GM04504 (cell line): ENCODE measurements around the gene TRAFD1.
"Not testable (repeated sequence)": the region's sequence is repeated elsewhere in the genome, so short reads cannot be mapped to it uniquely, and the experiment has no call there.

Experiments
- DNase-seq: peaks from one replicate; pipeline ENCODE4 v3.0.0-alpha.2; 2012; ENCODE audit warnings: low read depth

Gene TRAFD1, protein sequence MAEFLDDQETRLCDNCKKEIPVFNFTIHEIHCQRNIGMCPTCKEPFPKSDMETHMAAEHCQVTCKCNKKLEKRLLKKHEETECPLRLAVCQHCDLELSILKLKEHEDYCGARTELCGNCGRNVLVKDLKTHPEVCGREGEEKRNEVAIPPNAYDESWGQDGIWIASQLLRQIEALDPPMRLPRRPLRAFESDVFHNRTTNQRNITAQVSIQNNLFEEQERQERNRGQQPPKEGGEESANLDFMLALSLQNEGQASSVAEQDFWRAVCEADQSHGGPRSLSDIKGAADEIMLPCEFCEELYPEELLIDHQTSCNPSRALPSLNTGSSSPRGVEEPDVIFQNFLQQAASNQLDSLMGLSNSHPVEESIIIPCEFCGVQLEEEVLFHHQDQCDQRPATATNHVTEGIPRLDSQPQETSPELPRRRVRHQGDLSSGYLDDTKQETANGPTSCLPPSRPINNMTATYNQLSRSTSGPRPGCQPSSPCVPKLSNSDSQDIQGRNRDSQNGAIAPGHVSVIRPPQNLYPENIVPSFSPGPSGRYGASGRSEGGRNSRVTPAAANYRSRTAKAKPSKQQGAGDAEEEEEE

DNA sequence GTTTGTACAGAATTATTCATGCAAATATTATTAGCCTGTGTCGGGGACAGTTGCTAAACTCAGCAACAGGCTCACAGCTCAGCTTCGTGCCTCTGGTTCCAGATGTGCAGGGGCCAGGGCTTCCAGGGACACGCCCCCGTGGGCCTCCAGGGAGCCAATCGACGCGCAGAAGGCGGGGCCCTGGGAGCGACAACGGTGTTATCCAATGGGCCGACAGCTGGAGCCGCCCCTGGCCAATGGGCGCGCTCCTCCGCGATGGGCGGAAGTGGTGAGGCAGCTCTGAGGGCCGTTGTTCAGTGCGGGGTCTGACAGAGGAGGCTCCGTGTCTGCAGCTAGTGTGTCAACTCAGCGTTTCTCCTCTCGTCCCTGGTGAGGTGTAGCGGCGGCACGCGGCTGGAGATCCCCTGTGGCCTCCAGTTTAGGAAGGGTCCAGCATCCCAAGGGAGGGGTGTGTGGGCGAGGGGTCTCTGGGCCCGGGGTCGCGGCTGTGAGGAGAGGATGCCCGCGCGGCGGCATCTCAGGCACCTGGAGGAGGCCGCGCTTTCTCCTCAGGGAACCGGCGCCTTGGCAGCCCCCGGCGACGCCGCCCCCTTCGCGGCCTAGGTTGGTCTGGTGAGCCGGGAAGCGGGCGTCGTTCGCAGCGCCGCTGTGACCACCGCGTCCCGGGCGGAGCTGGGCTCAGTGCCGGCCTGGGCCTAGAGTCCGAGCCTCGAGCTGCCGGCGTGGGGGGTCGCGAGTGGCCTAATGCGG, at the start of gene TRAFD1:
Gene TRAFD1 (plus strand): TSS at position 311 of the 750 bp plus-strand sequence. CDS start 4,963 bp downstream, outside the sequence.
- DNase-seq = peak; percentile 94

DNA sequence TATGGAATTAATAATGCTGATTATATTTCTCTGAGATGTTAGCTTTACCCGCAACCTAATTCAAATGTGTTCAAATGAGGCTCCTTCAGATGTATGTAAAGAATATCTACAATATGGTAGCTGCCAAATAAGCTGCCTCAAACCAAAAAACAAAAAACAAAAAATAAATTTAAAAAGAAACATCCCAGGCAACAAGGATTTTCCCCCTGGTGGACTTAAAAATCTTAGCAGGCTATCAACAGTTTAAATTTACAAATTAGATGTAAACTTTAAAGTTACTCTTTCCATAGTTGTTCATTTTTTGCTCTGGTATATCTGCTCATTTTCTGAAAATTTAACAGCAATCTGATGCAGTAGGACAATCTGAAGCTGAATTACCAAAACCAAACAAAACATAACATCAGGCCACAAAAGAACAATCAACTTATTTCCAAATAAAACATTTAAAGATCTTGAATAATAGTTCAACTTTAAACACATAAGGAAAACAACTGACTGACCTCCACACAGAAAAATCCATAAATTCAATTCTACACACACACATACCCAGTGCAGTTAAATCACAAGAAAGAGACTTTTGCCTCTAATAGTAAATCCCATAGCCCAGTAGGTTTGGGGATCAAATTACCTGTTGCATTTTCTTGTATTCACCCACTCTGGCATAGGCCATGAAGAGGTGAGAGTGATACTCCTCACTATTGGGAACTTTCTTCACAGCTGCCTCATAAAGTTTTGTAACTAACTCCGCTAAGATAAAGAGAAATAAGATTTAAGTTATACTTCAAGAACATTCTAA, 38.1 kb upstream of the TRAFD1 start:
- no peak for DNase-seq

DNA sequence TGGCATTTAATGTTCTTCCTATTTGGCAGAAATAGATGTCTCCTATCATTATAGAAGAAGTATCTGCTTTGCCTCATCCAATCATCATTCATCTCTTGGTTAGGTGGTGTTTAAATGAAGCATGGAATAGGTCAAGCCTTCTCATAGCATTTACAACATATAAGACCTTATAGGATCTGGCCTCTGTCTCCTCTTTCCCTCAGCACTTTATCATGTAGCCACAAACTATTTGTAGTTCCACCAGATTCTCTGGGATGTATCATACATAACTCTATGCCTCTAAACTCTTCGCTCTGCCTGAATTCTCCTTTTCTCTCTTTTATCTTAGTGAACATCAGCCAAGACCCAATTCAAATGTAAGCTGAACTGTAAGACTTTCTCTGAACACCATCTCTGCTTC, 37.5 kb upstream of the TRAFD1 start:
- no peak for DNase-seq

DNA sequence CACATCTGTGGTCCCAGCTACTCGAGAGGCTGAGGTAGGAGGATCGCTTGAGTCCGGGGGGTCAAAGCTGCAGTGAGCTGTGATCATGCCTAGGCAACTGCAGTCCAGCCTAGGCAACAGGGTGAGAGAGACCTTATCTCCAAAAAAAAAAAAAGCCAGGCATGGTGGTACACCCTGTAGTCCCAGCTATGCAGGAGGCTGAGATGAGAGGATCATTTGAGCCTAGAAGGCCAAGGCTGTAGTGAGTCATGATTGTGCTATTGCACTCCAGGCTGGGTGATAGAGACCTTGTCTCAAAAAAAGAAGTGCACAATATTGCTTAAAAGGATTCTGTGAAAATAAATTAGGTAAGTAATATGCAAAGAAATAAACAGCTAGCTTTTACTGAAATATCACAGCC, 33.8 kb upstream of the TRAFD1 start:
- DNase-seq = no peak

DNA sequence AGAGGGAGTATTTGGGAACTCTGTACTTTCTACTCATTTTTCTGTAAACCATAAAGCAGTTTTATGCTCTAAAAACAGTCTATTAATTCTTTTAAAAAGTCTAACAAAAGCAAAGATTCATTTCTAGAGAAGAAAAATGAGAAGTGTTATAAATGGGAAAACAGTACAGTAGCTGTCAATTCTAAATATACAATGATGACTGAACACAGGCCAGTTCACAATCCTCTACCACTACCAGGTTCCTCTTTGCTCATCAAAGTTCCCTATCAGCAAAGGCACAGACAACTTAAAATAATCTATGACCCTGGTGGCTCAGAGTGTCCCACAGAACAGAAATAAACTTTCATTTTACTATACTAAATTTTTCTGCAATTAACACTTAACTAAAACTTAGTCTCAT, 29.3 kb upstream of the TRAFD1 start:
- no peak for DNase-seq

DNA sequence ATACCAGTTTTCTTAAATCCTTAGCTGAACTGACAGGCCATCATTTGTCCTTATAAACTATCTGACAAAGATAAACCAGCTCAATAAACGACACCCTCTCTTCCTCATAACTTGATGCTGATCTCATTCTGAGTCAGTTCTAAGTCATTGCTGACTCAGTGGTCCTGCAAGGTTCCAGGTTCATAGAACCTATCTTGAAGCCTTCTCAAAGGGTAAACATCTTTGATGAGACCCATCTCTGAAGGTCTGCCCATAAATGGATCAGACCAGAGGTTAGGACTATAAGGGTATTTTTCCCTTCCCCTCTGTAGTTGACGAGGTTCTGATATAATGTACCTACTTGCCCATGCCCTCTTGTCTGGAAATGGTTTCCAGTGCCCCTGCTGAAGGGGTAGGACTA, 28.7 kb upstream of the TRAFD1 start:
- DNase-seq = no peak

DNA sequence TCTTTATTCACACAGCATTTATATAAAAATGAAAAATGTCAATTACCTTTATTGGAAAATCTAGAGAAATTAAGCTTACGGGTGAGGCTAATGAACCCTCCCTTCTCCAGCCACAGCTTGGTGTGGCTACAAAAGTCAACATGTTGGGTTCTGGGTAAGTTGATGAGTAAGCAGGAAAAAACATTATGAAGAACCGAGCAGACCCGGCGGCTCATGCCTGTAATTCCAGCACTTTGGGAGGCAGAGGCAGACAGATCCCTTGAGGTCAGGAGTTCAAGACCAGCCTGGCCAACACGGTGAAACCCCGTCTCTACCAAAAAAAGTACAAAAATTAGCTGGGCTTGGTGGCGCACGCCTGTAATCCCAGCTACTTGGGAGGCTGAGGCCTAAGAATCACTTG, 27.7 kb upstream of the TRAFD1 start:
- no peak for DNase-seq

DNA sequence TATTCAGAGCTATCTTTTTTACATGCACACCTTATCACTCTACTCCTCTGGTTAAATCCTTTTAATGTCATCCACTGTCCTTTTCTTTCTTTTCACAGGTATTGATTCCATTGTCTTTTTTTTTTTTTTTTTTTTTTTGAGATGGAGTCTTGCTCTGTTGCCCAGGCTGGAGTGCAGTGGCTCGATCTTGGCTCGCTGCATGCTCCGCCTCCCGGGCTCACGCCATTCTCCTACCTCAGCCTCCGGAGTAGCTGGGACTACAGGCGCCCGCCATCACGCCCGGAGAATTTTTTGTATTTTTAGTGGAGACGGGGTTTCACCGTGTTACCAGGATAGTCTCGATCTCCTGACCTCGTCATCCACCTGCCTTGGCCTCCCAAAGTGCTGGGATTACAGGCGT, 24.9 kb upstream of the TRAFD1 start:
- not testable (repeated sequence) for DNase-seq

DNA sequence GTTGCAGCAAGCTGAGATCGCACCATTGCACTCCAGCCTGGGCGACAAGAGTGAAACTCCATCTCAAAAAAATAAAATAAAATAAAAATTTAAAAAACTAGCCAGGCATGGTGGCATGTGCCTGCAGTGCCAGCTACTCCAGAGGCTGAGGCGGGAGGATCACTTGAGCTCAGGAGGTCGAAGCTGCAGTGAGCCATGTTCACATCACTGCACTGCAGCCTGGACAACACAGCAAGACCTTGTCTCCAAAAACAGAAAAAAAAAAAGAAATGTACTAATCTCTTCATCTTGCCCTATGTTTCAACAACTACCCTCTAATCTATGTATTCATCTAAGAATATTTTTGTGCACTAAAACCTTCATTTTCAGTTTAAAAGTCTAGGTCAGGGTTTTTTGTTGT, 23.2 kb upstream of the TRAFD1 start:
- no peak for DNase-seq

DNA sequence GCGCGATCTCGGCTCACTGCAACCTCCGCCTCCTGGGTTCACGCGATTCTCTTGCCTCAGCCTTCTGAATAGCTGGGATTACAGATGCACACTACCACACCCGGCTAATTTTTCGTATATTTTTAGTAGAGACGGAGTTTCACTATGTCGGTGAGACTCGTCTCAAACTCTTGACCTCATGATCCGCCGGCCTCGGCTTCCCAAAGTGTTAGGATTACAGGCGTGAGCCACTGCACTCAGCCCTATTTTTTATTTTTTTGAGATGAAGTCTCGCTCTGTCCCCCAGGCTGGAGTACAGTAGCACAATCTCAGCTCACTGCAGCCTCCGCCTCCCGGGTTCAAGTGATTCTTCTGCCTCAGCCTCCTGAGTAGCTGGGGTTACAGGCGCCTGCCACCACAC, 22.6 kb upstream of the TRAFD1 start:
- not testable (repeated sequence) for DNase-seq

DNA sequence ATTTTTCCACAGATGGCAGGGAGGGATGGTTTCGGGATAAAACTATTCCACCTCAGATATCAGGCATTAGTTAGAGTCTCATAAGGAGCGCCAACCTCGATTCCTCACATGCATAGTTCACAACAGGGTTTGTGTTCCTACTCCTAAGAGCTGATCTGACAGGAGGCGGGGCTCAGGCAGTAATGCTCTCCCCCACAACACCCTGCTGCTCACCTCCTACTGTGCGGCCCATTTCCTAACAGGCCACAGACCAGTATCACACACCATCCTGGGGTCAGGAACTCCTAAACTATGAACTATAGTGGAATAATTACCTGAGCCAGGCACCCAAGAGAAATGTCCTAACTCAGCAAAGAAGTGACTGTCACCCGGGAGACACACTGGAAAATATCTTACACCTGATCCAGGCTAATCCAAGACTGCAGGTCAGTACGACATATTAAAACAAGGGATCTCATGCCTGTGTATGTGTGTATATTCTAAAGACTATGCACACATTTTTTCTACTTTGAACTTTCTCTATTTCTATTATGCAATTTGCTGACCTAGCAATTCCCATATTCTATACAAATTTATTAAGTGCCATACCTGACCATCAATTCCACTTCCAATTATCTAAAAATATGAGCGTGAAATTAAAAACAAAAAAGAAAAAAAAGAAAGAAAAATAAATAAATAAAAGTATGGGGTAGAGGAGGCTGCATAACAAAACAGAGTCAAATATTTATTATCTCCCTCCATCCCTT, 21.4 kb upstream of the TRAFD1 start:
- DNase-seq = no peak

DNA sequence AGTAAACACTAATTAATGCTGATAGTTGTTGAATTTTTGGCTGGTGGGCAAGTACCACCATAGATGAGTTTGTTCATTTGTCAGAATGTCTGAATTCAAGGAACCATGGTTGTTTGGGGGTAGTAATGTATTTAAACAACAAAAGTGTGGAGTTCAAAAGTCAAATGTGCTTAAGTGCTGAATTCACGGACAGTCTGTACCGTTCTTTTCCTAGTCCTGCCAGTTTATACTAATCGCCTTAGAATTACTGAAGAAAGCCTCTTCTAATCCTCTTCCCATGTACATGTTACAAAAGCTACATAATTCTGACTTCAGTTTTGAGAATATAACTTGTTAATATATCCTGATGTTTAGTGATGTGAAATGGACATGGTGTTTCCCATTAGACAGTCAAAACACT, 19.5 kb upstream of the TRAFD1 start:
- no peak for DNase-seq

DNA sequence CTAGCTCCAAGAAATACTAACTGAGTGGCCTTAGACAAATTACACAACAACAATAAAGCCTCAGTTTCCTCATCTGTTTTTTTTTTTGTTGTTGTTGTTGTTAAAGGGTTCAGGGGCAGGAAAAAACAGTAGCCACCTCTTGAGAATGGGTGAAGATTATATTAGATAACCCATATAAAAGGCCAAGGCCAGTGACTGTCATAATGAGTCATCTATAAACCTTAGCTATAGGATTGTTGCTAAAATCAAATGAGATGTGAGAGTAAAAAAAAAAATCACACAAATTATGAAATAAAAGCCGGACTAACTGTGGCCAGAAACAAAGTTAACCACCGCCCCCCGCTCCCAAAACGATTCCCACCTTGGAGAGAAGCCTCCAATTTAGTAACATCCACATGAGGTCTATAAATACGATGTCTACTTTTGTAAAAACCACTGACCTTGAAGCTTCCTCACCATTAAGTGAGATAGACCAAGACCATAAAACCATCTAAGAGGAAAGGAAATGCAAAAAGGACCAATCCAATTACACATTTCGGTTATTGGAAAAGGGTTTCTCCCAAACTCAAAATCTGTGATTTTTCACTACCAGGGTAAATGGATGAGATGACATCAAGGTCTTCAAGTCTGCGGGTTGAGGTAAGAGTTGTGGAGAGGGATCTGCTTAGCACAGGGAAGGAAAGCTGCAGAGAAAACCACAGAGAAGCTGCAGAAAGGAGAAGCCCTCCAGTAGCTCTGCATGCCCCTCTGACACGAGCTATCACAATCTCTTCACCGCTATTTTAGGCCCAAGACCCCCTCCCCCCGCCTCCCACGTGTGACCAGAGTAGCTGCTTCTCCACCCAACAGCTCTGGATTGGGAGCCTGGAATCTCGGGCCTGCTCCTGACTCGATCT, 17.8 kb upstream of the TRAFD1 start:
- no peak for DNase-seq

DNA sequence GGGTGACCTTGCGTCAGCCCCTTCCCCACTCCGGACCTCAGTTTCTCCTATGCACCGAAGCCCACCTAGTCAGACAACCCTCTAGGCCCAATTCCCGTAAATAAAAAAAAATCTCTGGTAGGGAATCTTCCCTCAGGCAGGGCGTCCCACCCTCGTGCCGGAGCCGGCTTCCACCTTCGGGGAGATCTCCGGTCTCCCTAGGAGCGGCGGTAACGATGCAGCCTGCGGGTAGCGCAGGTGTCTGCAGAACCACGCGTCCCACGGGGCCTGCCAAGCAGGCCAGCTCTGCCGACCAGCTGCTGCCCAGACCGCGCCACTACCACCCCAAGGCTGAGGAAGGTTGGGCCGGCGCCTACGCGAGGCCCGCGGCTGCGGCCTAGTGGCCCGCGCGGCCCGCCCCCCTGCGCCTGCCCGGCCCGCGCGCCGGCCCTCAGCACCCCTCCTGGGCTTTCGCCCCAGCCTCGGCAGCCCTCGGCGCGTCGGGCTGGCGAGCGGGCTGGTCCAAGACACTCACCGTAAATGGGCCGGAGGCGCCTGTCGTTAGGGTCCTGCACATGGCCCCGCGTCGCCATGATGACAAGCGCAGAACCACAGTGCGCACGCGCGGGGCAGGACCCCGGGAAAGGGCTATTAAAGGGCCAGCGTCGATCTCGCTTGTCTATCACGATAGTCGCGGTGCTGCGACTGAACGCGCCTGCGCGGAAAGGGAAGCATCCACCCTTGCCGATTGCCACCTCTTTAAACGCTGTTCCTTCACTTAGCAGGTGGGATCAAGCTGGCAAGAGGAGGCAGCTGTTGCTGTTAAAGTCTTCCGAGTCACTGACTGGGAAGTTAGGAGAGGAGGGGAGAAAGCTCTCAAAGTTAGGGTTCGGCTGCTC, 16.9 kb upstream of the TRAFD1 start, which contains the start of gene NAA25:
Gene NAA25 (minus strand): TSS at position 582 of the 878 bp plus-strand sequence. CDS start 10 bp downstream, at position 572.
- peak; percentile 68 for DNase-seq

DNA sequence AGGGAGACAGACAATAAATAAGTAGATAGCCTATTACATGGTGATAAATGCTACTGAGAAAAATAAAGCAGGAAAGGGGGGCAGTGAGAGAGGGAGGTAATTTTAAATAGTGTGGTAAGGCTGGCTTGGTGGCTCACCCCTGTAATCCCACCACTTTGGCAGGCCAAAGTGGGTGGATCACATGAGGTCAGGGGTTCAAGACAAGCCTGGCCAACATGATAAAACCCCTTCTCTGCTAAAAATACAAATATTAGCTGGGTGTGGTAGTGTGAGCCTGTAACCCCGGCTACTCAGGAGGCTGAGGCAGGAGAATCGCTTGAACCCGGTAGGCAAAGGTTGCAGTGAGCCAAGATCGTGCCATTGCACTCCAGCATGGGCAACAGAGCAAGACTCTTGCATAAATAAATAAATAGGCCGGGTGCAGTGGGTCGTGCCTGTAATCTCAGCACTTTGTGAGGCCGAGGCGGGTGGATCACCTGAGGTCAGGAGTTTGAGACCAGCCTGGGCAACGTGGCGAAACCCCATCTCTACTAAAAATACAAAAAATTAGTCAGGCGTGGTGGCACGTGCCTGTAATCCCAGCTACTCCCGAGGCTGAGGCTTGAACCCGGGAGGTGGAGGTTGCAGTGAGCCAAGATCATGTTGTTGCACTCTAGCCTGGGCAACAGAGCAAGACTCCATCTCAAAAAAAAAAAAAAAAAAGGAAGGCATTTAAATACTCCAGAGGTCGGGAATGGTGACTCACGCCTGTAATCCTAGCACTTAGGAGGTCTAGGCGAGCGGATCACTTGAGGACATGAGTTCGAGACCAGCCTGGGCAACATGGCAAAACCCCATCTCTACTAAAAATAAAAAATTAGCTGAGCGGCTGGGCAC, 14.3 kb upstream of the TRAFD1 start:
- not testable (repeated sequence) for DNase-seq

DNA sequence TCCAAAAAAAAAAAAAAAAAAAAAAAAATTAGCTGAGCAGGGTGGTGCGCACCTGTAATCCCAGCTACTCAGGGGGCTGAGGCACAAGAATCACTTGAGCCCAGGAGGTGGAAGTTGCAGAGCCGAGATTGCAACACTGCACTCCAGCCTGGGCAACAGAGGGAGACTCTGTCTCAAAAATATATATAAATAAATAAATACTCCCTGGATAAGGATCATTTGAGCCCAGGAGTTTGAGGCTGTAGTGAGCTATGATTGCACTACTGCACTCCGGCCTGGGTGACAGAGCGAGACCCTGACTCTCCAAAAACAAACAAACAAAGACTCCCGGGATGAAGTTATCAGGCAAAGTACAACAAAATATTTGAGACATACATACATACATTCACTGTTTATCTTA, 13.4 kb upstream of the TRAFD1 start:
- no peak for DNase-seq

DNA sequence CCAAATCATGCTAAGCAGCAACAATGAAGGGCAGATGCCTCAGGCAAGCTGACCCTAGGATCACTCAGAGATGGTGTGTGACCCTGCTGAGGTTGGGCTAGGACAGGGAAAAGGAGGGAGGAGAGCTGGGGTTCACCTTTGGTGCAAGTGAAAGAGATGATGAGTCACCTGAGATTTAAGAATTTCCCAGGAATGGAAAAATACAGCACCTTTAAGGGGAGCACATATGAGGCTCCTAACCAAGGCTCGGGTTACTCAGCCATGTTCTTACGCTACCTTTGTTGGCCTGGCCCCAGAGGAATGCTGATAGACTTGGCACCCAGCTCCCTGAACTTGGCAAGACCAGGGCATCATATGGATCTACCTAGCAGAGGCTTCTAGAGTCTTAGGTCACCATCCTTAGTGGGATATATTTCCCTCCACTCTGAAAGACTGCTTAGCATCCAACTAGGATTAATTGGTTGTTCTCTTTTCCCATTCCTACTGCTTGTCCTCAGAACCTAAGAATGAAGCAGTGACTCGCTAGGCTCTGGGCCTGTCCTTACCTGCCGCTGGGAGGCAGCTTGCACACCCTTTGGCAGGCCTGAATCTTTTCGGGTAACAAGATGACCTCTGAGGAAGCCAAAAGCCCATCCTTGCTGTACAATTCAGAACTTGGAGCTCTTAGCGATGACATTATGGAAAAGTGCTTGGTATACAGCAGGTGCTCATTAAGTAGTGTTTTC, 12.8 kb upstream of the TRAFD1 start:
- DNase-seq = no peak
